Measurements from ENCODE around the gene CFAP206. TPM values are rescaled to one million over a fixed set of nuclear protein-coding genes. Genes with fewer than 3 reads are reported as not detected.

CFAP206 gene
- total RNA-seq, 1 experiment from 2014 or later = not detected

DNA sequence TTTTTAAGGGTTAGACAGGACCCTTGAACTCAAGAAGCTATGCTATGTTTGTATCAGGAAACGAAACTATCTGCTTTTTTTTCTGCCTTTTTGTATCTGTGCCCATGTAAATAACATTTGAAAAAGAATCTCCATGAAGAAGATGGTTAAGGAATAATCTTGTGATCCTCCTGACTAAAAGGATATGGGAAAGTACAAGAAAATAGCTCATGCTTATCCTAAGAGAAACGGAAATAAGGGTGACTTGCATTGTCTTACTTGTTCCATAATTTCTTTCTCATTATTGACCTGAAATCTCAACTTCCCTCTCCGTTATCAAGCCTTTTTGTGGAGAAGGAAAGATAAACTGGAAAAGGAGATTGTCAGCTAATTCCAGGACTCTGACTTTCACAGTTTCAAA is 5.9 kb upstream of the CFAP206 start:
- Mint-ChIP-seq H3K27ac (no peak overlapping the region), H3K36me3 (ENCODE audit: insufficient read depth in 1 of 3, low read depth in 3 of 3) (no peaks in the 10 kb centered on the region)
- WGBS (ENCODE audit: extremely low coverage, insufficient read length, low lambda C conversion rate) = no CpG with 5 or more reads among the region's 3 CpGs

More for the DNA sequence above, 5.9 kb upstream of the CFAP206 start:
- Histone ChIP-seq H3K18ac (ENCODE audit: insufficient read length, low read depth, low read length) (no peak overlapping the region), H3K56ac (ENCODE audit: insufficient read length, low read depth, low read length) (no peak overlapping the region), H3K4me1 (ENCODE audit: insufficient read depth, low read length) (no peaks in the 10 kb centered on the region), H3T11ph (ENCODE audit: low read length) (no peak overlapping the region), H3K79me2 (ENCODE audit: insufficient read depth, low read length) (no peaks in the 10 kb centered on the region), H2BK15ac (ENCODE audit: low read depth, low read length) (no peak overlapping the region), H2BK5ac (ENCODE audit: insufficient read length, low read length) (no peak overlapping the region), H3K9me3 (ENCODE audit: control insufficient read depth, low read depth, low read length) (no peaks in the 10 kb centered on the region), H2AK5ac (ENCODE audit: insufficient read length, low read length) (no peak overlapping the region), H3K27me3 (ENCODE audit: insufficient read depth, low read length) (no peaks in the 10 kb centered on the region), H3K23ac (ENCODE audit: insufficient read length, low read depth, low read length) (no peak overlapping the region), H2BK120ac (ENCODE audit: low read depth, low read length, poor library complexity, severe bottlenecking) (no peak overlapping the region), H3K4me2 (ENCODE audit: insufficient read depth, insufficient read length, low read length) (no peak overlapping the region), H4K8ac (replicated peaks; ENCODE audit: insufficient read length, low read depth, low read length) (no peak overlapping the region), H3K23me2 (ENCODE audit: insufficient read length, low read depth, low read length, poor library complexity, severe bottlenecking) (no peaks in the 10 kb centered on the region), H4K91ac (ENCODE audit: insufficient read length, low read depth, low read length) (no peak overlapping the region), H4K5ac (ENCODE audit: insufficient read length, low read depth, low read length) (no peak overlapping the region), H3K79me1 (ENCODE audit: insufficient read depth, low read depth, low read length, poor library complexity, severe bottlenecking) (no peaks in the 10 kb centered on the region), H2BK12ac (ENCODE audit: insufficient read length, low read depth, low read length) (no peak overlapping the region), H3K9ac (ENCODE audit: extremely low read depth, insufficient read length, low read length) (no peak overlapping the region), H2AFZ (ENCODE audit: low read length) (no peak overlapping the region), H4K20me1 (ENCODE audit: control insufficient read depth, insufficient read depth, insufficient read length) (no peaks in the 10 kb centered on the region), H2BK20ac (ENCODE audit: low read depth, low read length, poor library complexity, severe bottlenecking) (no peak overlapping the region), H3K4ac (ENCODE audit: low read depth, low read length) (no peak overlapping the region), H3K14ac (ENCODE audit: insufficient read depth, low read length) (no peak overlapping the region), H3K27ac (ENCODE audit: insufficient read length, low read depth, low read length) (no peak overlapping the region)
- Mint-ChIP-seq H3K9me3 (no peaks in the 10 kb centered on the region), H3K27me3 (ENCODE audit: low read depth) (peaks cover 3% of the 10 kb centered on the region; the same call in 1 of the 2 replicates), H3K4me3 (no peak overlapping the region), H3K4me1 (no peaks in the 10 kb centered on the region)
- no peak for DNase-seq
- TF ChIP-seq, protein P1, sequence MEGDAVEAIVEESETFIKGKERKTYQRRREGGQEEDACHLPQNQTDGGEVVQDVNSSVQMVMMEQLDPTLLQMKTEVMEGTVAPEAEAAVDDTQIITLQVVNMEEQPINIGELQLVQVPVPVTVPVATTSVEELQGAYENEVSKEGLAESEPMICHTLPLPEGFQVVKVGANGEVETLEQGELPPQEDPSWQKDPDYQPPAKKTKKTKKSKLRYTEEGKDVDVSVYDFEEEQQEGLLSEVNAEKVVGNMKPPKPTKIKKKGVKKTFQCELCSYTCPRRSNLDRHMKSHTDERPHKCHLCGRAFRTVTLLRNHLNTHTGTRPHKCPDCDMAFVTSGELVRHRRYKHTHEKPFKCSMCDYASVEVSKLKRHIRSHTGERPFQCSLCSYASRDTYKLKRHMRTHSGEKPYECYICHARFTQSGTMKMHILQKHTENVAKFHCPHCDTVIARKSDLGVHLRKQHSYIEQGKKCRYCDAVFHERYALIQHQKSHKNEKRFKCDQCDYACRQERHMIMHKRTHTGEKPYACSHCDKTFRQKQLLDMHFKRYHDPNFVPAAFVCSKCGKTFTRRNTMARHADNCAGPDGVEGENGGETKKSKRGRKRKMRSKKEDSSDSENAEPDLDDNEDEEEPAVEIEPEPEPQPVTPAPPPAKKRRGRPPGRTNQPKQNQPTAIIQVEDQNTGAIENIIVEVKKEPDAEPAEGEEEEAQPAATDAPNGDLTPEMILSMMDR (conservative IDR thresholded peaks at IDR 0.05) = no peak

Data from H9 (cell line).